HK-2 (cell line): ENCODE results near the gene DLGAP4.
"Not testable (repeated sequence)": the region's sequence is repeated elsewhere in the genome, so short reads cannot be mapped to it uniquely, and the experiment has no call there.

ENCODE experiments used
- DNase-seq: peaks from one replicate; pipeline ENCODE4 v3.0.0-alpha.2; 2018; ENCODE audit not compliant: unreplicated experiment

The DLGAP4 gene

GRCh38 chr20:36563374-36563773 lies 257.2 kb downstream of the DLGAP4 start:
- DNase-seq, result no peak

- DNase-seq, result not testable (repeated sequence)
Measured at GRCh38 chr20:36564078-36564725, 258.1 kb downstream of the DLGAP4 start.

DNA sequence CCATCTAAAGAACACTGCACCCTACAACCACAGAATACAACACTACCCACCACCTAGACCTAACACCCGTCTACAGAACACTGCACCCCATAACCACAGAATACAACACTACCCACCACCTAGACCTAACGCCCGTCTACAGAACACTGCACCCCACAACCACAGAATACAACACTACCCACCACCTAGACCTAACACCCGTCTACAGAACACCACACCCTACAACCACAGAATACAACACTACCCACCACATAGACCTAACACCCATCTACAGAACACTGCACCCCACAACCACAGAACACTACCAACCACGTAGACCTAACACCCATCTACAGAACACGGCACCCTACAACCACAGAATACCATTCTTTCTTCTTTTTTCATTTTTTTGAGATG lies 258.6 kb downstream of the DLGAP4 start:
- not testable (repeated sequence) for DNase-seq

DNA sequence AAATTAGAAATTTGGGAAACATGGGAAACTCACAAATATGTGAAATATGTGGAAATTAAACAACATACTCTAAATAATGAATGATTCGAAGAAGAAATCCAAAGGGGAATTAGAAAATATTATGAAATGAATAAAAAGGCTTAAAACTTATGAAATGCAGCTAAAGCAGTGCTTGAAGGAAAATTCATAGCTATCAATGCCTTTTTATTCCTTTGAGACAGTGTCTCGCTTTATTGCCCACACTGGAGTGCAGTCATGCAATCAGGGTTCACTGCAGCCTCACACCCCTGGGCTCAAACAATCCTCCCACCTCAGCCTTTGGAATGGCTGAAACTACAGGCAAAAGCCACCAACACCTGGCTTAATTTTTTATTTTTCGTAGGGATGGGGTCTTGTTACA lies 259.4 kb downstream of the DLGAP4 start:
- DNase-seq, result no peak

DNA sequence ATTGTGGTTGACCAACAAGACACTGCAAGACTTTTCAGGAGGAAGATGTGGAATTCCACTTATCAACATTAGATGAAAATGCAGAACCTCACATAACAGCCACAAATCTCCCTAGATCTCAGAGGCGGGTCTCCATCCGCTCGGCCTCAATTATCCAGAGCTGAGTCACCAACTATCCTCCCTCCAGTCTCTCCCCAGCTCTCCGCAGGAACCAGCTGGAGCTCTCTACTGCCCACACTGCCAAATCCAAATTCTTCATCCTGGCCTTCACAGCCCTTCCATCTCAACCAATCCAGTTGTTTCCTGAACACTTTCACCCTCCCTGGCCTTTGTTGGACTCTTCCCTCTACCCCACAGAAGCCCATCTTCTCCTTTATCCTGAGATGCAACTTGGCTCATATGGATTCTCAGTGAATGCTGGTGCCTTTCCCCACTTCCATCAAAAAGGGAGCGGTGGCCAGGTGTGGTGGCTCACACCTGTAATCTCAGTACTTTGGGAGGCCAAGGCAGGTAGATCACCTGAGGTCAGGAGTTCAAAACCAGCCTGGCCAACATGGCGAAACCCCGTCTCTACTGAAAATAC lies 263.8 kb downstream of the DLGAP4 start:
- DNase-seq, result no peak

DNA sequence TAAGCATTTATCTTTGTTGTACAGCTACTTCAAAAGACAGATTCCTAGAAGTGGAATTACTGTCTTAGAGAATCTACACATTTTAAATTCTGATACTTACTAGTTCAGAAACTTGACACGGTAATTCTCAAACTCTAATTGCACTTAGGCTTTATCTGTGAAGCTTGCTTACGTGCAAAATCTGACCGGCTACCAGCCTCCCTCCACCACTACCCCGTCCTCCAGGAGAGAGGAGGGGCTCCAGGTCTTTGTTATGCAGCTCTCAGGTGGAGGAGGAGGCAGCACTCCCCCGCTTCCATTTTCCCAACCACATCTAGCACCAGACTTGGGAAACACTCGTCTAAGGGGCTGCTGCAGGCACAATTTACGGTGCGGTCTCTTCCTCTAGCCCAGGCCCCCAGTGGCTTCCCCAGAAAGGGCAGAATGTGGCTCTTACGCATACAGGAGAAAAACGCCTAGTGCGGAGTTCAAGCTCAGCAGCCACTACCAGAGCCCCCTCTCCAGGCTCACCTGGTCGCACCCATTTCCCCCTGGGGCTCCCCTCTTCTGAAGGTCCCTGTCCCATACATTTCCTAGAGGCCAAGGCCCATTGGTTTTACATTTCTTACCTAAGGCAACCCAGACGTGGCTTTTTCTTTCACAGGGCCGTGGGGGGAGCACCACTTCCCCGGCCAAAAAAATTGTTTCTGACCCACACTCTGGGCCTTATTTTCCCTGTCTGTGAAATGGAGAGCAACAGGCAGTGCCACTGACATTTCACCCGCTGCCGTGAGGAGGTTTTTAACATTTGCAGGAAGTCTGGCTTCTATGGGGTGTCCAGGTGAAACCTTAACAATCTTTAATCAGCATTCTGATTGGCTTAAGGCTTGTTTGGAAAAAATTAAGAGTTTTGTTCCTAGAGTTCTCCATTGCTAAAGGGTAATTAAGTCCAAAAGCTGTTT lies 265.7 kb downstream of the DLGAP4 start:
- DNase-seq, result no peak

DNA sequence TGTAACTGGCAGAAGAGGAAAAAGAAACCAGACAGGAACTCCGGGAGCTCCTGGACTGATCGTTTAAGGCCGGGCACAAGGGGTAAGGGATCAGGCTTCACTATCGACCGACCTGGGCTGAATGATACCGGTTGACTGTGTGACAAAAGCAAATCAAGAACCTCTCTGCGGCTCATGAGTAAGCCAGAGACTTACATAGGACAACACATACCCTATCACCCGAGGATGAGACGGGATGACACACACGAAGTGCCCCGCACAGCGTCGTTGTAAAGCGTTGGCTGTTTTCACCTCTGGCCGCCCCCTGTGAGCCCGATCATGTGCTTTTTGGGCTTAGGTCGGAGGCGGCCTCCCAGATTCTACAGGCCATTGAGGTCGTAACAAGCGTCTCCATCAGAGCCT lies 266.6 kb downstream of the DLGAP4 start:
- DNase-seq, result peak; percentile 49

GRCh38 chr20:36573103-36573797 lies 267.1 kb downstream of the DLGAP4 start, which contains the start of gene TGIF2:
Gene TGIF2 (plus strand): TSS chr20:36573597. CDS start chr20:36578775, 5,178 bp downstream.
- peak; percentile 96 for DNase-seq

DNA sequence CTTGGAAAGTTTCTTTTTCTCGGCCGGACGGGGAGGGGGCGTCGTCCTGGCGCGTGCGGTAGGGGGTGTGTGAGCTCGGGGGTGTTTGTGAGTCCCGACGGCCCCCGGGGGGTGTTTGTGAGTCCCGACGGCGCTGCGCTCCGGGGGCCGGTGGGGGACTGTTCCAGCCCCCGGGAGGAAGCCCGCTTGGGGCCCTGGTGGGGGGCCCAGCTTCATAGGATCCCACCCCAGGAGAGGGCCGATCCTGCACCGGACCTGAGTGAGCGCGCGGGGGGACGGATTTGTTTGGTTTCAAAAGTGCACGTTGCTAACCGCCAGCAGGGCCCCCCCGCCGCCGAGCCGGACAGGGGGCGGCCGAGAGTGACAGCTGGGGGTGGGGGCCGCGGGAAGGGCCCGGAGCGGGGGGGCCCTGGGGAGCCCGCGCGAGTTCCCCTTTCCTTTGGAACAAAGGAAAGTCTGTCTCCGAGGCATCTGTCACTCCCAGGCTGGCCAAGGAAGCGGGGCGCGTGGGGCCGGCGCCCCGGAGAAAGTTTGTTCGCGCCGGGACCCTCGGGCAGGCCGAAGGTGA lies 267.7 kb downstream of the DLGAP4 start:
- peak; percentile 39 for DNase-seq

DNA sequence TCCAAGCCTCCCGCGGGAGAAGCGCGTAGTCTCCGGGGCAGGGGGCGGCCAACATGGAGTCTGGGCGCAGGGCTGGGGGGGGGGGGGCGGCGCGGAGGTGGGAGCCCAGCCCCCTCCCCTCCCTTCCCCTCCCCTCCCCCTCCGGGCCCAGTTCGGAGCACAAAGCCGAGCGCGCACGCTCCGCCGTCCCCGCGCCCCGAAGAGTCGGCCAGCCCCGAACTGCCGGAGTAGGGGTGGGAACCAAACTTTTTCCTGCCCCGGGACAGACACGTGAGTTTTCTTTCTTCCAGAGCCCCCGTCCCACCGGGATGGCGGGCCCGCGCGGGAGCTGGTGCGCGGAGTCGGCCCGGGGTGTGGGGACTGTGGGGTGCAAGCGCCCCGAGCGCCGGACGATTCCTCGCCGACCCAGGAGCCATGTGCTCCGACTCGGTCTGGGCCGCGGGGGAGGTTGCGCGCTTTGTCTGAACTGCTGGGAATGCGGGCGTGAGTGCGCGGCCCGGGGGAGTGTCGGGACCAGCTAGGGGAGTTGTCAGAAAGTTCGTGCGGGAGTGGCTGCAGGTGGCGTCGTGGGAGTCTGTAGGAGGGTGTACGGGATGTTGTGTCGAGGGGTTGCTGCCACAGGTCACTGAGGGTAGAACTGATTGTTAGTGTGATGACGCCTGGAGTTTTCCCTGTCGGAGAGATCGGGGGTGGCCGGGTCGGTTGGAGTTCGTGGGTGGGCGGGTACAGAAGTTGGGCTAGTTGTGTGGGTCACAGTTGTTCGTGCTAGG lies 268.4 kb downstream of the DLGAP4 start:
- DNase-seq, result peak; percentile 79

DNA sequence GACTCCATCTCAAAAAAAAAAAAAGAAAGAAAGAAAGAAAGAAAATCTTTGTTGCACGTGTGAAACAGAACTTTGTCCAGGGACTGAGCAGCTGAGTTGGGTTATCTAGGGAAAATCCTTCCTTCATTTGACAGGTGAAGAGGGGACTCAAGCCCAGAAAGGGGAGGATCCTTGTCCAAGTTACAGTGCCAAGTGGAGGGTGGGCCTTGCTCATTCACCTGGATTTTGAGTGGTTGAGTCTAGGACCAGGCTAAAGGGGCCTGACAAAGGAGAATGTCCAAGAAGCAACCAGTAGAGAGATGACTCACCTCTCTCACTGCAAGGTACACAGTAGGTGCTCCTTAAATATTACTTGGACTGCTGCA lies 269.9 kb downstream of the DLGAP4 start:
- DNase-seq, result no peak
